Psoas muscle (tissue), 8 donors: Measurements from ENCODE around the gene BTNL3. TPM values are rescaled to one million over a fixed set of nuclear protein-coding genes. Genes with fewer than 3 reads are reported as not detected.
A peak's percentile ranks its signal among the peaks of the same experiment; 100 is the strongest.

Experiments used
- ATAC-seq, 4 donors: fragments of 200-7000 bp; cut with Tn5 transposase; one replicate each; pipeline ENCODE4 v1.9.1; 2020; ENCODE audit warnings: moderate library complexity in 3 of 4, mild to moderate bottlenecking in 2 of 4
- DNase-seq, 2 donors: peaks; one replicate each; pipeline ENCODE4 v3.0.0-alpha.2; 2020
- H3K27ac ChIP-seq: fragments of 200-600 bp; one replicate; pipeline ENCODE4 v1.8.0; 2022
- H3K27me3 ChIP-seq, 3 donors: fragments of 200-600 bp in 1 of 3; one replicate each; pipeline versions ENCODE4 v1.6.1 to v1.8.0; 2013 to 2022; ENCODE audit warnings: low read length in 2 of 3, mild to moderate bottlenecking in 2 of 3, moderate library complexity in 1 of 3; ENCODE audit not compliant: insufficient read depth in 3 of 3
- H3K36me3 ChIP-seq, 2 donors: fragments of 200-600 bp in 1 of 2; one replicate each; pipeline versions ENCODE4 v1.6.1 to v1.8.0; 2013 to 2022; ENCODE audit warnings: low read depth in 1 of 2, mild to moderate bottlenecking in 1 of 2, moderate library complexity in 1 of 2; ENCODE audit not compliant: insufficient read depth in 1 of 2
- H3K4me1 ChIP-seq: fragments of 200-600 bp; one replicate; pipeline ENCODE4 v1.8.0; 2022
- H3K4me3 ChIP-seq: fragments of 200-600 bp; one replicate; pipeline ENCODE4 v1.8.0; 2022; ENCODE audit warnings: mild to moderate bottlenecking
- H3K9me3 ChIP-seq: fragments of 200-600 bp; one replicate; pipeline ENCODE4 v1.8.0; 2022
- WGBS, 3 donors: extraction: QIAGEN DNeasy Blood & Tissue Kit; methylation state at CpG; one replicate each; pipeline versions ENCODE4 v1.1.6 to v1.1.7; 2013; 5-methylcytosine and 5-hydroxymethylcytosine counted together
- intact Hi-C, 2 donors: fragments of 100-400 bp; cut with DNase I; formaldehyde crosslinking; loops; one replicate each; pipeline versions ENCODE4 v1.11.0 to v1.14.2; 2022
- polyA plus RNA-seq, 3 donors: library from polyadenylated mRNA; stranded (reverse); fragments of 200-250 nt; gene quantifications; one replicate each; pipeline ENCODE4 v1.2.3, GENCODE V29; 2013
- total RNA-seq, 4 donors: library from RNA; stranded (reverse); fragmentation: NEBNext Ultra II Directional in 2 of 4; extraction: Animal tissue kit (Norgen Biotek cat#: 25700) in 2 of 4; gene quantifications; one replicate each; pipeline versions ENCODE4 v1.2.1 to v1.2.4, GENCODE V29; 2021 to 2023
- TF ChIP-seq, protein P1 (sequence below): fragments of 200-600 bp; IDR thresholded peaks from one replicate; pipeline ENCODE4 v1.8.0; 2022; ENCODE audit warnings: antibody characterized with exemption
- donor health status: healthy with polysubstance abuse.
- donor health status: DM: no; HTN: no; CAD: no; lungs with moderate emphysema.
- donor health status: Bipolar disorder and iron deficiency.
- donor health status: healthy.
- donor health status: DM: yes; HTN: yes; CAD: no.
- donor health status: DM: no; HTN: no; CAD: no.
- donor health status: DM: no; HTN: no; CAD: no.
- donor health status: DM: yes; HTN: yes; CAD: no.

The BTNL3 gene
- total and polyA plus RNA-seq, 7 donors: 0.01 to 0.09 TPM; not detected in 5

DNA sequence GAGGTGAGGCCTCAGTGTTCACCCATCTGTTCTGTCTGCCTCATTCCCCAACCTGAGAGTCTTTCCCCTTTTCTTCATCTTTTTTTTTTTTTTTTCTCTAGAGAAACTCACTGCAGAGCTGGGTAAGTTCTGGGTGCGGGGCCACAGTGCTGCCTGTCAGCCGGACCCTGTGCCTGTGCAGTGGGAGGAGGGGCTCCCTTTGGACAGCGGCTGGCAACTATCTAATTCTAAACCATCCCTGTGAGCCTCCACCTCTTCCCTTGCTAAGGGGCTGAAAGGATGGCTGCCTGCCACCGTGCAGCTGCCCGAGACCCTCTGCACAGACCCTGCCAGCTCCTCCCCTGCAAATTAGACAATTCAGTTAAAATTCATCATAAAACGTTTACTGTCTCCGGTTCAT lies 65.5 kb downstream of the BTNL3 start:
- peaks cover 3% of the 10 kb centered on the region for H3K4me1 ChIP-seq
- DNase-seq (no peak), ATAC-seq (no peak)
- H3K27me3 ChIP-seq: peaks cover 7 to 91% (median 23%) of the 10 kb centered on the region in 3 donors
- TF ChIP-seq, protein P1, sequence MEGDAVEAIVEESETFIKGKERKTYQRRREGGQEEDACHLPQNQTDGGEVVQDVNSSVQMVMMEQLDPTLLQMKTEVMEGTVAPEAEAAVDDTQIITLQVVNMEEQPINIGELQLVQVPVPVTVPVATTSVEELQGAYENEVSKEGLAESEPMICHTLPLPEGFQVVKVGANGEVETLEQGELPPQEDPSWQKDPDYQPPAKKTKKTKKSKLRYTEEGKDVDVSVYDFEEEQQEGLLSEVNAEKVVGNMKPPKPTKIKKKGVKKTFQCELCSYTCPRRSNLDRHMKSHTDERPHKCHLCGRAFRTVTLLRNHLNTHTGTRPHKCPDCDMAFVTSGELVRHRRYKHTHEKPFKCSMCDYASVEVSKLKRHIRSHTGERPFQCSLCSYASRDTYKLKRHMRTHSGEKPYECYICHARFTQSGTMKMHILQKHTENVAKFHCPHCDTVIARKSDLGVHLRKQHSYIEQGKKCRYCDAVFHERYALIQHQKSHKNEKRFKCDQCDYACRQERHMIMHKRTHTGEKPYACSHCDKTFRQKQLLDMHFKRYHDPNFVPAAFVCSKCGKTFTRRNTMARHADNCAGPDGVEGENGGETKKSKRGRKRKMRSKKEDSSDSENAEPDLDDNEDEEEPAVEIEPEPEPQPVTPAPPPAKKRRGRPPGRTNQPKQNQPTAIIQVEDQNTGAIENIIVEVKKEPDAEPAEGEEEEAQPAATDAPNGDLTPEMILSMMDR: no peak
- H3K9me3 ChIP-seq: no peaks in the 10 kb centered on the region
- H3K4me3 ChIP-seq: peak overlapping the region; percentile 66
- H3K27ac ChIP-seq: no peak overlapping the region
- WGBS, 3 donors: 30 to 38% (median 33%) methylated on average over 7 of the region's 7 CpGs
- no peaks in the 10 kb centered on the region for H3K36me3 ChIP-seq
- intact Hi-C loops: no loop called here

DNA sequence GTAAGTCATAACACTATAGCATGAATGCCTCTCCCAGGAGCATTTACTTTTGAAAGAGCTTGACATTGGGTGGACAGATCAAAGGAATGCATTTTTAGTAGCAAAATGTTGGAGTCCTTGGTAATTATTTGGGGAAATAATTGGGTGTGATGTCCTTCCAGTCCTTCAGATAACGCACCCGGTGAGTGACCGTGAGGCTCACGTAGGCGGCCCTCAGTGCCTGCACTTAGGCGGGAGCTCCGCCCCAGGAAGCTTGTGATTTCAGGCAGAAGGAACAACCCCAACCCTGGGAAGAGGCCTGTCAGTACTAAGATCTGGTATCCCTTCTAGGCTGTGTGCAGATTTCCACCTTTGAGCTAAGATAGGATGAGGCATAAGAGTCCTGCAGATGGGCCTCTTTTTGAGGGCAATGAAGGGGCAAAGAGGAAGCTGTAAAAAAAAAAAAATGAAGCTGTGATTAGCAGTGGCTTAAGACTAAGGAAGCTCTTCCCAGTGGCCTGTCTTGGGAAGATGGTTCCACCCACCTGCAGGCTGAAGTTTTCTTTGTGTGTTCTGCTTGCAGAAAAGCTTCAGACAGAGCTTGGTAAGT lies 66.3 kb downstream of the BTNL3 start:
- 68 to 78% (median 74%) methylated on average over 7 of the region's 7 CpGs for WGBS, 3 donors
- Histone ChIP-seq H3K4me3 (no peak overlapping the region), H3K27me3 (peaks cover 7 to 92% (median 21%) of the 10 kb centered on the region in 3 donors), H3K9me3 (no peaks in the 10 kb centered on the region), H3K4me1 (peaks cover 3% of the 10 kb centered on the region), H3K27ac (no peak overlapping the region), H3K36me3 (no peaks in the 10 kb centered on the region)
- DNase-seq (no peak), ATAC-seq (no peak)
- intact Hi-C loops: no loop called here
- TF ChIP-seq, protein P1: no peak

Other genes starting within 250 kb of the BTNL3 start
- not detected for gene OR2Y1, start 248.8 kb upstream of the BTNL3 start, total RNA-seq
- gene OR2Y1, start 248.8 kb upstream of the BTNL3 start, polyA plus RNA-seq: not detected
- 10 to 100 TPM; 53.6 to 92.3 (median 70.0) TPM for gene MGAT1, start 186.0 kb upstream of the BTNL3 start, total RNA-seq
- 100 to 1,000 TPM in 1 of 3 donors, 10 to 100 TPM in 2; 68.1 to 134 (median 77.8) TPM for gene MGAT1, start 186.0 kb upstream of the BTNL3 start, polyA plus RNA-seq
- 10 to 100 TPM; 11.0 to 14.6 (median 12.8) TPM for gene ZFP62, start 127.6 kb upstream of the BTNL3 start, total RNA-seq
- 10 to 100 TPM in 1 of 3 donors, 1 to 10 TPM in 2; 6.0 to 25.6 (median 8.6) TPM for gene ZFP62, start 127.6 kb upstream of the BTNL3 start, polyA plus RNA-seq
- under 1 TPM in 3 of 4 donors, not detected in 1; 0.19 to 0.46 (median 0.27) TPM for gene BTNL8, start 89.7 kb upstream of the BTNL3 start, total RNA-seq
- gene BTNL8, start 89.7 kb upstream of the BTNL3 start, polyA plus RNA-seq: under 1 TPM in 2 of 3 donors, not detected in 1; 0.09 to 0.13 TPM
- 10 to 100 TPM; 10.4 to 22.8 (median 18.1) TPM for gene BTNL9, start 51.4 kb downstream of the BTNL3 start, total RNA-seq
- 10 to 100 TPM; 14.4 to 26.3 (median 20.0) TPM for gene BTNL9, start 51.4 kb downstream of the BTNL3 start, polyA plus RNA-seq
- gene OR2V1, start 142.3 kb downstream of the BTNL3 start, total RNA-seq: not detected
- not detected for gene OR2V1, start 142.3 kb downstream of the BTNL3 start, polyA plus RNA-seq
- not detected for gene OR2V2, start 158.7 kb downstream of the BTNL3 start, total RNA-seq
- not detected for gene OR2V2, start 158.7 kb downstream of the BTNL3 start, polyA plus RNA-seq
- 10 to 100 TPM; 18.5 to 42.6 (median 32.4) TPM for gene TRIM7, start 216.3 kb downstream of the BTNL3 start, total RNA-seq
- 10 to 100 TPM; 10.4 to 37.7 (median 21.2) TPM for gene TRIM7, start 216.3 kb downstream of the BTNL3 start, polyA plus RNA-seq
- 10 to 100 TPM; 26.6 to 33.6 (median 31.5) TPM for gene TRIM41, start 234.4 kb downstream of the BTNL3 start, total RNA-seq
- gene TRIM41, start 234.4 kb downstream of the BTNL3 start, polyA plus RNA-seq: 10 to 100 TPM; 12.5 to 44.0 (median 17.4) TPM